ENCODE results near the gene DGKB.

The DGKB gene

DNA sequence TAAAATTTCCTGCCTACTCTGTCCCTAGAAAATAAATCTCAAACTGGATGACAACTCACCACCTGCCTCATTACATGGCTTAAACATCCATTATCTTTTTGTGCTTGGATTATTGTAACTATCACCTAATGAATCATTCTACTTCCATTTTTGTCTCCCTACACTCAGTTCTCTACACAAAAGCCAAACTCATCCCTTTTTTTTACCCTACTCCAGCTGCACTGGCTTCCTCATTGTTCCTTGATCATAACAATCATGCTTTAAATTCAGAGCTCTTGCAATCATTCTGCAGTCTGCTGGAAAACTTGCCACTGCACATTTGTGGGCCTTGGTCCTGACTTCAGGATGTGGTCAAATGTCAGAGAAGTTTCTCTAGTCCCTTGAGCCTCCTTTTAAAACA, 280.0 kb downstream of the DGKB start:
- Mint-ChIP-seq H3K4me1 (ENCODE audit: low read depth) (no peaks in the 10 kb centered on the region), H3K4me3 (no peak overlapping the region), H3K9me3 (no peaks in the 10 kb centered on the region), H3K36me3 (ENCODE audit: low read depth) (no peaks in the 10 kb centered on the region), H3K27ac (no peak overlapping the region), H3K27me3 (ENCODE audit: low read depth) (no peaks in the 10 kb centered on the region)

DNA sequence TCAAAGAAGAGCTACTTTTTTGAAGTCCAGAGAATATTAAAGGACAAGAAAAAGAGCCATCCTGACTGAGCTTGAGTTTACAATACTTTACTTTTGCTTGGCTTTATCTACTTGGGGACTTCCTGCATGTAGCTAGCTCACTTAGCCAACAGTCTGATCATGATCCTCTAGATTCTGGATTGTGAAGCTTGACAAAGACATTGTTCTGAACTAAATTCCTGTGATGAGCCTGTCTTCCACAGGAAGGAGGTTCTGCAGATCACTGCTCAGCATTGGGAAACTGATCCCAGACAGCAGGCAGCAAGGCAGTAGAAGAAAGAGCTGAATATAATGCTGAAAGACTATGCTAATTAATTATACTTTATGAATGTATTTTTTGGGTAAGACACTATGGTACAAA, 296.4 kb downstream of the DGKB start:
- H3K9me3 Mint-ChIP-seq, result no peaks in the 10 kb centered on the region
- no peaks in the 10 kb centered on the region for H3K36me3 Mint-ChIP-seq (ENCODE audit: low read depth)
- H3K27me3 Mint-ChIP-seq (ENCODE audit: low read depth), result no peaks in the 10 kb centered on the region
- no peak overlapping the region for H3K4me3 Mint-ChIP-seq
- no peak overlapping the region for H3K27ac Mint-ChIP-seq
- H3K4me1 Mint-ChIP-seq (ENCODE audit: low read depth), result no peaks in the 10 kb centered on the region

DNA sequence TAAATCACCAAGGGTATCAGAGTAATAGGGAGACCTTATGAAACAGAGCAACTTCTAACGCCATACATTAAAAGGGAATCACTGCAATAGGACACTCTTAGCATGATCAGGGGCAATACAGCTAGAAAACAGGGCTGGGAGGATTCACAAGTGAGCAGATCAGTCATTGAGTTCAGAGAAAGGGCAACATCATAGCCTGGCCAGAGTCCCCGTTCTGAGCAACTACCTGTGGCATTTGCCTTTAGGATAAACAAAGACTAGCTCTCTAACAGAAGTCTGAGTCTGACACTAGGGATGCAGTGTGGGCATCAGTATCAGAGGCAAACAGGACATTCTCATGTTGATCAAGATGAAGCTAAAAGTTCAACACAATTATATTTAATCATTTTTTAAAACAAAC, 297.9 kb downstream of the DGKB start:
- Mint-ChIP-seq H3K27ac (no peak overlapping the region), H3K27me3 (ENCODE audit: low read depth) (no peaks in the 10 kb centered on the region), H3K9me3 (no peaks in the 10 kb centered on the region), H3K36me3 (ENCODE audit: low read depth) (no peaks in the 10 kb centered on the region), H3K4me1 (ENCODE audit: low read depth) (no peaks in the 10 kb centered on the region), H3K4me3 (no peak overlapping the region)

DNA sequence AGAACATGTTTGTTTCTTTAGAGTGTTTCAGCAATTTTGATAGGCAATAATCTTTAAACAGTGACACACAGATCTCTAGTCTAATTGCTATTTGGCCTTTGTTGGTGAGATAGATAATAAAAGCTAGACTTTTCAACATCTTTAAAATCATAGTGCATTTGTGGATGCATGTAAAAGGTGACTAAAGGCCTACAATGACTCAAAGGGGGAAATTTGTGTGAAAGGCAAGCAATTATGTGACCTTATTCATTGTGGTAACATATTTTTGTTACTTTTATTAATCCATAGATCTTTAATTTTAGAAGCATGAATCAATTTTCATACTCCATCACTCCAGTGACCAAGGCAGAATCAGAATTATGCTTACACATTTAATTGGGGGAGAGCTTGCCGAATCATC, 299.7 kb downstream of the DGKB start:
- no peaks in the 10 kb centered on the region for H3K27me3 Mint-ChIP-seq (ENCODE audit: low read depth)
- H3K4me1 Mint-ChIP-seq (ENCODE audit: low read depth), result no peaks in the 10 kb centered on the region
- H3K9me3 Mint-ChIP-seq, result no peaks in the 10 kb centered on the region
- H3K4me3 Mint-ChIP-seq, result no peak overlapping the region
- no peak overlapping the region for H3K27ac Mint-ChIP-seq
- H3K36me3 Mint-ChIP-seq (ENCODE audit: low read depth), result no peaks in the 10 kb centered on the region

DNA sequence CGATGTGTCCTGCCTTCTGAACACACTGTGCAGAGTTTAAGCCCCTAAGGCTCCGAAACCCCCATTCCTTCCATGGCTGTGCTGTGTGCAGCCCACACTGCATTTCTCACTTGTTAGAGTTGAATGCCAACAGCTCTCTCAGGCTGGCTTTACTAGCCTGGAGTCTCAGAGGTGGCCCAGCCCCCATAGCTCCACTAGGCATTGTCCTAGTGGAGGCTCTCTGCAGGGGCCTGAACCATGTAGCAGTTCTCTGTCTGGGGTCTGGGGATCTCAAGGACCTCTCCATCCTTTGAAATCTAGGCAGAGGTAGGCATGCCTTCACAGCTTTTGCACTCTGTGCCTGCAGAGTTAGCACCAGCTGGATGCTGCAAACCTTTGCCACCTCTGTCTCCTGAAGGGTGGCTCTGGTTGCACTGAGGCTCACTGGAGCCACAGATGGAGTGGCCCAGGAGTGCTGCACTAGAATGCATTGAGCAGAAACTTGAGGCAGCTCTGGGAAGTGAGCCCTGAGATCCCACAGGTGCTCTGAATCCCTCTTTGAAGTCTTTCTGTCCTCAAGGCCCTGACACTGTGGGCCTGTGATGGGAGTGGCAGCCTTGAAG, 301.7 kb downstream of the DGKB start:
- Mint-ChIP-seq H3K9me3 (no peaks in the 10 kb centered on the region), H3K36me3 (ENCODE audit: low read depth) (no peaks in the 10 kb centered on the region), H3K27me3 (ENCODE audit: low read depth) (no peaks in the 10 kb centered on the region), H3K27ac (no peak overlapping the region), H3K4me1 (ENCODE audit: low read depth) (no peaks in the 10 kb centered on the region), H3K4me3 (no peak overlapping the region)

DNA sequence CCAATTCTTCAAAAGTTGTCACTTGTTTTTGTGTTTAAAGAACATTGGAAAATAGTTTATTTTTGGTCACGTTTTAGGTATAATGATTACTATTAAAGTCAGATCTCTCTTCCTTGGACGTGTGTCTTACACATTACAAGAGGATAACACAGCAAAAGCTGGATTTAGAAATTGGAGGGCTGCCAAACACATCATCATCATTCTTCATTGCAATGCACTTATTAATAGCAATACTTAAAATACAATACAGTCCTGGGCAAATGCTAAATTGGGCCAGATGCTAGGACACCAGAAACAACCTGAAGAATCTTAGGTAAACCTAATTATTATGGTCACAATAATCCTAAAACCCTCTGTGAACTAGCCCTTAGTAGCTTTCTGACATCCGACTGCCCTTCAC, 303.6 kb downstream of the DGKB start:
- Mint-ChIP-seq H3K36me3 (ENCODE audit: low read depth) (no peaks in the 10 kb centered on the region), H3K9me3 (no peaks in the 10 kb centered on the region), H3K27ac (no peak overlapping the region), H3K4me1 (ENCODE audit: low read depth) (no peaks in the 10 kb centered on the region), H3K4me3 (no peak overlapping the region), H3K27me3 (ENCODE audit: low read depth) (no peaks in the 10 kb centered on the region)

DNA sequence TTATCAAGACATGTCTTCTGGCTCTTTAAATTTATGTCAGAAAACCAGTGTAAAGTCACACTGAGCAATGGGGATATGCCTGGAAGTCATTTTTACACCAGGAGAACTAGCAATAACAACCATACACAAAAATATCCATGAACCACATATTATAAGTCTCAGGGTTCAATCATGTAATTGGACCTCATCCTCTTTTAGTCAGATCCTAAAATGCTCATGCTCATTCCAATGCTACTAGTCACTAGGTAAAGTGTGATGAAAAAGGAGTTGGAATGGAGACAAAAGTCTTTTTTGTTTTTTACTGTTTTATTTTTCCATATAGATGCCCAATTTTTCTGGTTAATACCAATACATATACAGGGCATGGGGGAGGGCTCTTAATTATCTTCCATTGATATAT, 306.1 kb downstream of the DGKB start:
- Mint-ChIP-seq H3K4me1 (ENCODE audit: low read depth) (no peaks in the 10 kb centered on the region), H3K9me3 (no peaks in the 10 kb centered on the region), H3K36me3 (ENCODE audit: low read depth) (no peaks in the 10 kb centered on the region), H3K4me3 (no peak overlapping the region), H3K27ac (no peak overlapping the region), H3K27me3 (ENCODE audit: low read depth) (no peaks in the 10 kb centered on the region)

DNA sequence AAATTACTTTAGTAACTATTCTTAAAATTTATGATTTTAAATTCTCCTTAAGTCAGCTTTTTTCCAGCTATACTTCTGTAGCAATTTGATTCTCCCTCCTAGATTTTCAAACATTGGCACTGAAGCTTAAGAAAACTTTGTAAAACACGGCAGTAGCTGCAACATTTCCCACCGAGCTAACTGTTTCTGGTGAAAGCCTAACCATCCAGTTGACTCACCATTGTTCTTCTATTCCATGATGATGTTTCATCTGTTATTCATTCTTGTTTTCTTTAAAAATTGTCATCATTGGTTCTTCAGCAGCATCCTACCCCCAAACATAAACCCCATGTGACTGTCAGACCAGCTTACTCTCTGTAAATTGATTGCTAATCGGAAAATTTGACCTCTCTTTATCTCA, 312.3 kb downstream of the DGKB start:
- H3K4me1 Mint-ChIP-seq (ENCODE audit: low read depth), result no peaks in the 10 kb centered on the region
- H3K27ac Mint-ChIP-seq, result no peak overlapping the region
- H3K36me3 Mint-ChIP-seq (ENCODE audit: low read depth), result no peaks in the 10 kb centered on the region
- H3K9me3 Mint-ChIP-seq, result peaks cover 15% of the 10 kb centered on the region
- no peak overlapping the region for H3K4me3 Mint-ChIP-seq
- H3K27me3 Mint-ChIP-seq (ENCODE audit: low read depth), result no peaks in the 10 kb centered on the region

DNA sequence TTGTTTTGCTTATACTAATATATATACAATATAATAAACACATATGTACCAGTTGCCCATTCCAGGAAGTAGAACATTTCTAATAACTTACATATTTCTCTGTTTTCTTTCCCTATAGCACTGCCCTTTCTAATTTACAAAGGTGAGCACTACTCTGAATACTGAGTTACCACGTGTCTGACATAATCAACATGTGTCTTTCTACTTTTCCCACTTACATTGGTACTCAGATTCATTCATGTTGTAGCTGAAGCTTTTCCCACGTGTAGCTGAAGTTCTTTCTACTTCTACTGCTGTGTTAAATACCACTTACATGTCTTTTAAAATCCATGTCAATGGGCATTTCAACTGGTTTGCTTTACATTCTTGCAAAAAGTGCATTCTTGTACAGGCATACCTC, 317.3 kb downstream of the DGKB start:
- no peaks in the 10 kb centered on the region for H3K27me3 Mint-ChIP-seq (ENCODE audit: low read depth)
- H3K4me1 Mint-ChIP-seq (ENCODE audit: low read depth), result no peaks in the 10 kb centered on the region
- H3K27ac Mint-ChIP-seq, result no peak overlapping the region
- H3K9me3 Mint-ChIP-seq, result peaks cover 24% of the 10 kb centered on the region
- no peaks in the 10 kb centered on the region for H3K36me3 Mint-ChIP-seq (ENCODE audit: low read depth)
- H3K4me3 Mint-ChIP-seq, result no peak overlapping the region

DNA sequence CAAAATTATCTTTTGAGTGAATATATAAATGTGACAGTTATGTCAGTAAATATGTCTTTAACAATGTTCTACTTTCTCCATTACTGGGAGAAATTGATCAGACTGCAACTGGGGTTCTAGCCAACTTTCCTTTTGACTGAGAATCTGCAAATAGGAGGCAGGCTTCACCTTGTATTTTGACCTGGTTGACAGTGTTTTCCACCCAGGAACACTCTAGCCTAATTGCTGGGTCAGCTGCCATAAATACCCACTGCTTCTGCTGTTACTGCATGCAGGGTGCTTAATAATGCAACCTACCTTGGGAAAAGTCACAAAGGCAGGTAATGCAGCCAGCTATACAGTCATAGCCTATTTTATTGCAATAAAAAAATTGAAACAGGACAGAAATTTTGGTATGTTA, 319.0 kb downstream of the DGKB start:
- Mint-ChIP-seq H3K27ac (no peak overlapping the region), H3K4me1 (ENCODE audit: low read depth) (no peaks in the 10 kb centered on the region), H3K4me3 (no peak overlapping the region), H3K36me3 (ENCODE audit: low read depth) (no peaks in the 10 kb centered on the region), H3K9me3 (peaks cover 22% of the 10 kb centered on the region), H3K27me3 (ENCODE audit: low read depth) (no peaks in the 10 kb centered on the region)

DNA sequence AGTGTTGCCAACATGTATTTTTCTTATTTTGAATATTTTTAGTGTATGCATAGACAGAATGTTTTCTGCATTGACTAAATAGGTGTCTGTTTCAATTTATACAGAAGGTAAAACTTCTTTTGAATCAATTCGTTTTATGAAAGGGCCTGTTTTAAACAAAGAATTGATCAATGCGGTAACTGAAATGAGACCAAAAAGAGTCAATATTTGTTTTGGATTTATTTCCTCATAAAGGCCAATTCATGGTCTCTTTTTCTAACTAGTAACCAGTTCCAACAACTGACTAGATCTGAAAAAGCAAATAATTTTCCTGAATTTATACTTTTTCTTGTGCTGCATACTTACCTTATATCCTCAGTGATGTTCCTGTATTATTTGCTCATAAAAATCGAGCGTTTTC, 320.5 kb downstream of the DGKB start:
- Mint-ChIP-seq H3K27ac (no peak overlapping the region), H3K9me3 (peaks cover 22% of the 10 kb centered on the region), H3K27me3 (ENCODE audit: low read depth) (no peaks in the 10 kb centered on the region), H3K36me3 (ENCODE audit: low read depth) (no peaks in the 10 kb centered on the region), H3K4me1 (ENCODE audit: low read depth) (no peaks in the 10 kb centered on the region), H3K4me3 (no peak overlapping the region)

DNA sequence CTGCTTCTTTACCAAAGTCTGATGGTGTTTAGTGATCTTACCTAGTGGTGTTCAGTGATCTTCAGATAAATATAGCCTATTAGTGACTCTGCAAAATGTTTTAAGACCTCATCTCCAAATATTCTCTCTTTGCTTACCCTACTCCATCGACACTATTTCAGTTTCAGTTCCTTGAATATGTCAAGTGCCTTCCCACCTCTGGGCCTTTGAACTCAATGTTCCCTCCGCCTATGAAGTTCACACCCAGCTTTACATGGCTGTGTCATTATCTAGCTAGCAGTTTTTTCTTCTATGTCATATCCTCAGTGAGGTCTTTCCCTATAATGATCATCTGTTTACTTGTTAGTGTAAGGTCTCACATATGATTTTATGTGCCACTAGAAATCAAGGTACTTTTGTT, 322.6 kb downstream of the DGKB start:
- H3K27ac Mint-ChIP-seq, result no peak overlapping the region
- no peak overlapping the region for H3K4me3 Mint-ChIP-seq
- no peaks in the 10 kb centered on the region for H3K36me3 Mint-ChIP-seq (ENCODE audit: low read depth)
- no peaks in the 10 kb centered on the region for H3K4me1 Mint-ChIP-seq (ENCODE audit: low read depth)
- H3K9me3 Mint-ChIP-seq, result peaks cover 11% of the 10 kb centered on the region
- no peaks in the 10 kb centered on the region for H3K27me3 Mint-ChIP-seq (ENCODE audit: low read depth)

DNA sequence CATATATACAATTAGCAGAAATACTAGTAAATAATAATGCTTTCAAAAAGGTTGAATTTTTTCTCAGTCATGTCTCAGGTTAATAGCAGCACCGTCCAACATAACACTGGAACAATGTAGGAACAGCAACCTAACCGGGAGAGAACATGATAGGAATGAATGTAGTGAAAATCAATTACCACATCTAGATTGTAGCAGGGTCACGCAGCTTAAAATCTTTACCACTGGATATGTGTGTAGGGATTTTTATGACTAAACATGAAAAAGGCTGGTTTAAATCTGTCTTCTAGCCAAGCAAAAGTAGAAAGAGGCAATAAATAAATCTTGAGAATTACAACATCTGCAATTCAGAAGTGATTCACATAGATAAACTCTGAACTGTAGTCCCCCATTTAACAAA, 326.0 kb downstream of the DGKB start:
- no peaks in the 10 kb centered on the region for H3K4me1 Mint-ChIP-seq (ENCODE audit: low read depth)
- no peaks in the 10 kb centered on the region for H3K27me3 Mint-ChIP-seq (ENCODE audit: low read depth)
- no peaks in the 10 kb centered on the region for H3K36me3 Mint-ChIP-seq (ENCODE audit: low read depth)
- no peak overlapping the region for H3K27ac Mint-ChIP-seq
- H3K4me3 Mint-ChIP-seq, result no peak overlapping the region
- peaks cover under 1% of the 10 kb centered on the region for H3K9me3 Mint-ChIP-seq

DNA sequence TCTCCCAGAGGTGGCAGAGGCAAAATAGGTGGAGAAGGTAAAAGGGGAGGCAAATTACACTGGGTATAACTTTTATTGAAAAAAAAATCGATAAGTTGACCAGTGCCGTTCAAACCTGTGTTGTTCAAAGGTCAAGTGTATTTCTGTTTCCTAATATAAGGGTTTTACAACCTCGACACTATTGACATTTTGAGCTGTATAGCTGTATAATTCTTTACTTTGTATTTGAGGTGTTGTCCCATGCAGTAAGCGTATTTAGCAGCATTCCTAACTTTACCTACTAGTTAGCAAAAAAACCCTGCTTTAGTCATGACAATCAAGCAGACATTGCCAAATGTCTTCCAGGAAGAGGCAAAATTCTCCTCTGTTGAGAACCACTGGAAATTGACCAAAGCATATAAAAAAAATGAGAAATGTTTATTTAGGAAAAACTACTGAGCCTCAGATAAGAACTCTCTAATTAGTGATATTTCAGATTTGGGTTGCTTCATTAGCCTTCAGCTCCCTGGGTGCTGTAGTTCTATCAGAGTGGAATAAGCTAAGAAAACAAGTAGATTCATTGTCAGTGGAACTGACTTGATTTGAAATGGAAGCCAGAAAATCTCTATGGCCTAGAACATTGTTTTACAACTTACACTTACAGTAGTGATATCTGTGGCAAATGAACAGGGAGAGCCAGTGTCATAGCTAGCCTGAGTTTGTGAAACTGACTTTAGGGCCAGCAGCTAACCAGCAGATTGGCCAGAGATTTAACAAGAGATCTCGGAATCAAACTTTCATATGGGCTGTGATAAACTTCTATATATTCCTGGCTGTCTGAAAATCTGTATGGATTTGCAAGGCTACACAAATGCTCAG, 331.6 kb downstream of the DGKB start:
- H3K9me3 Mint-ChIP-seq, result peaks cover 12% of the 10 kb centered on the region
- H3K4me1 Mint-ChIP-seq (ENCODE audit: low read depth), result no peaks in the 10 kb centered on the region
- H3K36me3 Mint-ChIP-seq (ENCODE audit: low read depth), result no peaks in the 10 kb centered on the region
- H3K27ac Mint-ChIP-seq, result no peak overlapping the region
- H3K4me3 Mint-ChIP-seq, result no peak overlapping the region
- no peaks in the 10 kb centered on the region for H3K27me3 Mint-ChIP-seq (ENCODE audit: low read depth)

DNA sequence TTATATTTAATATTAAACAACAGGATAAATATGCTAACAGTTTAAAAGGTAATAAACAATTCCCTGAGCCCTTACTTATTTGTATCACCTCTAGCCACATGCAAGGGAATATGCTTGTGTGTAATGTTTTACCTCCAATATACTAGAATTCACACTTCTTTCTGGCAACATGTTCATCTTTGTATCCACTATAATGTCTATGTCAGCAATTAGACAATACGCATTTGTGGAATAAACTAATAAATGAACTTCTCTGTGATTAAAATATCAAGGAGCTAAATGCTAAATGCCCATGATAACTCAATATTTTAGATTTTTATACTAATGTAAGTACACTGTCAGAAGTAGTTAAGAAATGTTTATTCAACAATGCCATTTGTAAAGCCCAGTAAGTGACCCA, 350.5 kb downstream of the DGKB start:
- Mint-ChIP-seq H3K27me3 (ENCODE audit: low read depth) (no peaks in the 10 kb centered on the region), H3K9me3 (peaks cover 5% of the 10 kb centered on the region), H3K4me3 (no peak overlapping the region), H3K27ac (no peak overlapping the region), H3K36me3 (ENCODE audit: low read depth) (no peaks in the 10 kb centered on the region), H3K4me1 (ENCODE audit: low read depth) (no peaks in the 10 kb centered on the region)

All from T-helper 1 cell treated with Interleukin-12 subunit alpha and Interleukin-12 subunit beta and Interleukin-4 antibody, amounts not matched to agents 30 μg/mL and 1 μg/mL, for 36 hours (primary cell).